Adrenal gland (tissue), 12 donors: ENCODE measurements around the gene ATXN7L1. TPM values are rescaled to one million over a fixed set of nuclear protein-coding genes. Genes with fewer than 3 reads are reported as not detected.
A peak's percentile ranks its signal among the peaks of the same experiment; 100 is the strongest.

ENCODE experiments used
- DNase-seq, 7 donors: peaks; one replicate each; pipeline ENCODE4 v3.0.0-alpha.2; 2019 to 2020
- H3K27ac ChIP-seq, 5 donors: fragments of 200-600 bp; sonication (generic) in 4 of 5; 1 replicate in 3 of 5; 2 replicates in 2 of 5; pipeline versions ENCODE4 v1.5.1 to v1.8.0; 2016 to 2020; ENCODE audit warnings: mild to moderate bottlenecking in 1 of 5
- H3K27me3 ChIP-seq: fragments of 200-600 bp; 2 replicates; pipeline ENCODE4 v1.8.0; 2021
- H3K36me3 ChIP-seq, 2 donors: fragments of 200-600 bp; replicated peaks in 1 of 2; 1 replicate in 1 of 2; 2 replicates in 1 of 2; pipeline versions ENCODE4 v1.5.1 to v1.8.0; 2018 to 2022
- H3K4me1 ChIP-seq, 2 donors: fragments of 200-600 bp; replicated peaks in 1 of 2; 1 replicate in 1 of 2; 2 replicates in 1 of 2; pipeline versions ENCODE4 v1.5.1 to v1.8.0; 2018 to 2021
- H3K4me3 ChIP-seq, 4 donors: fragments of 200-600 bp; sonication (generic) in 3 of 4; one replicate each; pipeline ENCODE4 v1.5.1; 2016 to 2018
- H3K9me3 ChIP-seq, 3 donors: fragments of 200-600 bp; sonication (generic) in 1 of 3; replicated peaks in 1 of 3; 1 replicate in 2 of 3; 2 replicates in 1 of 3; pipeline versions ENCODE4 v1.5.1 to v1.8.0; 2016 to 2021
- CTCF ChIP-seq, 6 experiments: fragments of 450-650 bp in 4 of 6; fragments of 200-600 bp in 2 of 6; sonication (generic) in 1 of 6; IDR thresholded peaks; 1 replicate in 5 of 6; 2 replicates in 1 of 6; pipeline versions ENCODE4 v1.5.1 to v1.8.0; 2016 to 2021; ENCODE audit warnings: antibody characterized with exemption in 6 of 6, mild to moderate bottlenecking in 2 of 6, moderate library complexity in 1 of 6
- POLR2A ChIP-seq, 2 donors: fragments of 450-650 bp; IDR thresholded peaks; one replicate each; pipeline ENCODE4 v1.6.1; 2017; ENCODE audit warnings: antibody characterized with exemption in 2 of 2, mild to moderate bottlenecking in 2 of 2, moderate library complexity in 1 of 2
- WGBS, 4 donors: extraction: QIAGEN DNeasy Blood & Tissue Kit in 2 of 4; methylation state at CpG; one replicate each; pipeline versions ENCODE4 v1.1.5 to v1.1.7; 2013 to 2017; 5-methylcytosine and 5-hydroxymethylcytosine counted together
- intact Hi-C, 2 donors: fragments of 100-400 bp; cut with DNase I; formaldehyde crosslinking; loops; one replicate each; pipeline versions ENCODE4 v1.14.1 to v1.15.0; 2022 to 2023
- polyA plus RNA-seq, 3 donors: library from polyadenylated mRNA; stranded (reverse); fragments of 200-250 nt in 2 of 3; fragments of 350-450 nt in 1 of 3; fragmentation: Illumina TruSeq in 1 of 3; extraction: RNeasy Lipid Tissue Mini Kit (QIAGEN cat#74804) in 1 of 3; gene quantifications; one replicate each; pipeline ENCODE4 v1.2.3, GENCODE V29; 2013 to 2014
- total RNA-seq, 9 donors: library from RNA; depleted of rRNA in 4 of 9; stranded (reverse); fragments of >200 nt in 4 of 9; fragments of 120-200 nt in 1 of 9; fragmentation: NEBNext Ultra II Directional in 1 of 9; extraction: Animal tissue kit (Norgen Biotek cat#: 25700) in 1 of 9; gene quantifications; one replicate each; pipeline versions ENCODE4 v1.1.0 to v1.2.4, GENCODE V29; 2013 to 2023
- donor health status: healthy with polysubstance abuse.
- donor health status: Bipolar disorder and iron deficiency.
- donor health status: DM: yes; HTN: yes; CAD: no.
- donor health status: DM: no; HTN: no; CAD: no.
- donor health status: DM: no; HTN: no; CAD: no.
- donor health status: DM: yes; HTN: yes; CAD: no.

Gene ATXN7L1
- total and polyA plus RNA-seq, 12 donors: 3.6 to 24.6 (median 9.0) TPM

GRCh38 chr7:105666324-105666723 is 210.1 kb downstream of the ATXN7L1 start:
- H3K4me1 ChIP-seq: peaks cover 0 to 5% of the 10 kb centered on the region in 2 donors
- intact Hi-C loops: no loop called here
- WGBS, 4 donors: 91 to 100% (median 97%) methylated on average over 1 of the region's 1 CpG
- no peaks in the 10 kb centered on the region for H3K27me3 ChIP-seq
- H3K9me3 ChIP-seq: no peaks in the 10 kb centered on the region
- TF ChIP-seq CTCF (IDR thresholded peaks at IDR 0.05) (no peak), POLR2A (IDR thresholded peaks at IDR 0.05) (no peak)
- H3K4me3 ChIP-seq: no peak overlapping the region
- DNase-seq: no peak
- no peak overlapping the region for H3K27ac ChIP-seq
- H3K36me3 ChIP-seq: no peaks in the 10 kb centered on the region

GRCh38 chr7:105665684-105666083 is 210.7 kb downstream of the ATXN7L1 start:
- no peak overlapping the region for H3K4me3 ChIP-seq
- WGBS, 4 donors: 92 to 98% (median 95%) methylated on average over 4 to 7 of the region's 7 CpGs

DNA sequence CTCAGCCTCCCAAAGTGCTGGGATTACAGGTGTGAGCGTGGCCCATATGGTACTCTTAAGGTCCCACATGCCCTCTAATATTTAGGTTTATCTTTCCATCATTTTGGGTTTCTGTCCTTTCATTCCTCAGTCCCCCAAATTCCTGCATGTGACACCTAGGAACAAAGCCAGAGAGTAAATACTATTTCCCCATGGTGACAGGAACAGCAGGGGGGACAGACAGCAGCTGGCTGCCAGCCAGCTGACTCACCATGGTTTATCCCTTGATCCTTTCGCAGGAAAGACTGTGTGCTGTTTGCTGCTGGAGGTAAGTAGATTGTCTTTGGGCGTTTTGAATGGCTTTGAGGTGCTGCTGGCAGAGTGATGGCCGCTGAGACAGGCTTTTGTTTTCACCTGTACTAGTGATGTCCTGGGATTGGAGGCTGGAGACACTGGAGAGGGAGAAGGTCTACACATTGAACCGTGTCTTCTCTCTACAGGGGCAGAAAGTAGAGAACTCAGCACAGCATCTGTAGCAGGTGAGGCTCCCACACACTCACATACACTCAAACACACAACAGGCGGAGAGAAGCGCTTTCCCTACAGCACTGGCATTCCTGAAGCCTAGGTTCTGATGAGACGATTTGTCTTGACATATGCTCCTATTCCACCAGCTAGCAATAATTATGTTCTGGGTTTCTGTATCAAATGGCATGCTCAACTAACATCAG is 211.4 kb downstream of the ATXN7L1 start:
- H3K9me3 ChIP-seq: no peaks in the 10 kb centered on the region
- no peak overlapping the region for H3K4me3 ChIP-seq
- no peaks in the 10 kb centered on the region for H3K27me3 ChIP-seq
- intact Hi-C loops: no loop called here
- TF ChIP-seq CTCF (IDR thresholded peaks at IDR 0.05) (no peak), POLR2A (IDR thresholded peaks at IDR 0.05) (no peak)
- H3K27ac ChIP-seq: no peak overlapping the region
- H3K4me1 ChIP-seq: peaks cover 0 to 5% of the 10 kb centered on the region in 2 donors
- no peaks in the 10 kb centered on the region for H3K36me3 ChIP-seq
- peak in 5 of 7 donors; percentile 43 to 73 (median 50) for DNase-seq
- 63 to 83% (median 76%) methylated on average over 7 to 8 of the region's 8 CpGs for WGBS, 4 donors

More at GRCh38 chr7:105665684-105666083, 210.7 kb downstream of the ATXN7L1 start:
- H3K4me1 ChIP-seq: peaks cover 0 to 5% of the 10 kb centered on the region in 2 donors
- no peak for DNase-seq
- no peak overlapping the region for H3K27ac ChIP-seq
- no peaks in the 10 kb centered on the region for H3K9me3 ChIP-seq
- H3K36me3 ChIP-seq: no peaks in the 10 kb centered on the region
- H3K27me3 ChIP-seq: no peaks in the 10 kb centered on the region
- TF ChIP-seq CTCF (IDR thresholded peaks at IDR 0.05): no peak
- no peak for TF ChIP-seq POLR2A (IDR thresholded peaks at IDR 0.05)
- intact Hi-C loops: no loop called here

DNA sequence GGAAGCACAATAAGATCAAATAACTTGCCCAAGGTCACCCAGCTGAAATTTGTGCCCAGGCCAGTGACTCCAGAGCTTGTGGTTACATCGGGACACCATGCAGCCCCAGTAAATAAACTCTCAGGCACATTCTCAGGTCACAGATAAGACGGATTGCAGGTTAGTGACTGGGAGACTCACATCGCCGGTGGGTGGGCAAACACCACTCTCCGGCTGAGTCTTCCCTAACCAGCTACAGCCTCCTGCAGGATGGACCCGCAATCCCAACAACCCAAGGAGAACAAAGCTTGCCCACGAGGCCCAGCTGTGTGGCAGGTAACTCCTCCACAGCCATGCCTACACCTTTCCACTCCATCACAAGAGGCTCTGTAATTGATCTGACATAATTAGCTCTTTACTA is 213.4 kb downstream of the ATXN7L1 start:
- Histone ChIP-seq H3K9me3 (no peaks in the 10 kb centered on the region), H3K36me3 (no peaks in the 10 kb centered on the region), H3K27me3 (no peaks in the 10 kb centered on the region), H3K4me3 (no peak overlapping the region), H3K4me1 (peaks cover 0 to 5% of the 10 kb centered on the region in 2 donors), H3K27ac (no peak overlapping the region)
- 78 to 93% (median 91%) methylated on average over 5 to 7 of the region's 7 CpGs for WGBS, 4 donors
- DNase-seq: no peak
- TF ChIP-seq CTCF (IDR thresholded peaks at IDR 0.05) (no peak), POLR2A (IDR thresholded peaks at IDR 0.05) (no peak)
- intact Hi-C loops: no loop called here
